A549 treated with ZK216348 at 1 μM for 4 hours (cell line): ENCODE data around the gene KRTAP23-1. TPM values are rescaled to one million over a fixed set of nuclear protein-coding genes. Genes with fewer than 3 reads are reported as not detected.

Experiments
- total RNA-seq: library from RNA; stranded (reverse); fragments of 200-300 nt; extraction: Qiagen RNA extraction; gene quantifications from 5 replicates; pipeline ENCODE4 v1.2.3, GENCODE V29; 2022; ENCODE audit warnings: low read depth

KRTAP23-1 gene
- total RNA-seq, result not detected in 5 replicates

GRCh38 chr21:30348506-30348905, at the start of gene KRTAP23-1:
TSS of gene KRTAP23-1 (minus strand) at chr21:30348606. CDS start at chr21:30348606, 0 bp downstream.

GRCh38 chr21:30395731-30396130, 47.3 kb upstream of the KRTAP23-1 start, which contains the start of gene KRTAP13-1:
TSS of gene KRTAP13-1 (plus strand) at chr21:30396031. CDS start at chr21:30396087, 56 bp downstream.

DNA sequence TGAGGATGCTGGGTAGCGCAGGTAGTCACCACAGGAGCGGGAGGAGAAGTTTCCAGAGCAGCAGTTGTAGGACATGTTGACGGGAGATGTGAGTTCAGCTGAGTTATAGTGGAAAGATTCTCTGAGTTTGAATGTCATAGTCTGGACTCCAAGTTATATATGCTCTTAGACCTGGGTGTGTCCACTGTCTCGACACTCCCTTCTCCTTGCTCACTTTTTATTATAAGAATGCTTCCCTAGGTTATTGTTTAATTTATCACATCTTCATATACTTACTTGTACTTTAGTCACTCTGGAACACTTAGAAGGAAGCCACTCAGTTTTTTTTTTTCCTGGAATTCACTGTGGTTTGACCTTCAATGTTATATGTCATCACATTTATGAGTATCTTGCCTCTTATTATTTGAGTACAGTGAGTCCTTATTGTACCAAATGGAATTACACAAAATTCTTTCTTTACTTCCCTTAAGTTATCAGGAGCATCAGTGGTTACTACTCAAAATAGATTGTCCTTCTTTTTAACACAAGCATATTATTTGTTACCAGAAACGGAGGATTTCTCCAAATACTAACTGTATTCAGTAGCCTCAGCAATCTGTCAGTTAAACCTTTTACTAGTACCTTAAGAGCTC, 23.8 kb upstream of the KRTAP23-1 start, which contains the start of gene KRTAP13-2:
Gene KRTAP13-2 (minus strand): TSS at position 133 of the 632 bp plus-strand sequence. CDS start 58 bp downstream, at position 75.

GRCh38 chr21:30337276-30337744, 11.1 kb downstream of the KRTAP23-1 start, which contains the start of gene KRTAP27-1:
TSS of gene KRTAP27-1 (minus strand) at chr21:30337694. CDS start at chr21:30337668, 26 bp downstream.

DNA sequence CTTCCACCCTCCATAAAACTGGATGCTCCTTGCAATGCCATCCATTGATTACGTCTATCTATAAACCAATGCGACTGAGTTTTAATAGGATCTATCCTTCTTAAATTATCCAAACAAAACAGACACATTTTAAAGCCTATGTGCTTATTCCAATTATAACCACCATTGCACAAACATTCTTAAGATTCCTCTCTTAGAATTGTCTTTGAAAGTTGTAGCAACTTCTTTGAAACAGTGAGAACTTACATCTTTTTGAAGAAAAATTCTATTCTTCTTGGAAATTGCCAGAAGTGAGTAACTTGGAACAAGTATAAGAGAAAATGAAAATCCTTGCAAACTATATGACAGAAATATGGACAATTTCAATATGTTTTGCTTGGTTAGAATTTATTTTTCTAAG, 28.2 kb downstream of the KRTAP23-1 start, which contains the start of gene KRTAP26-1:
Gene KRTAP26-1 (minus strand): TSS at position 101 of the 400 bp plus-strand sequence. CDS start 280 bp downstream, outside the sequence.

Other genes with a start within 250 kb of the KRTAP23-1 start
- not detected in 5 replicates for gene CLDN17, start 181.8 kb downstream of the KRTAP23-1 start, total RNA-seq
- gene CLDN8, start 132.5 kb downstream of the KRTAP23-1 start, total RNA-seq, result not detected in 5 replicates
- gene KRTAP24-1, start 65.7 kb downstream of the KRTAP23-1 start, total RNA-seq, result not detected in 5 replicates
- not detected in 5 replicates for gene KRTAP25-1, start 59.1 kb downstream of the KRTAP23-1 start, total RNA-seq
- not detected in 5 replicates for gene KRTAP26-1, start 28.3 kb downstream of the KRTAP23-1 start, total RNA-seq
- not detected in 5 replicates for gene KRTAP27-1, start 10.9 kb downstream of the KRTAP23-1 start, total RNA-seq
- gene KRTAP13-2, start 23.7 kb upstream of the KRTAP23-1 start, total RNA-seq, result not detected in 5 replicates
- gene KRTAP13-1, start 47.4 kb upstream of the KRTAP23-1 start, total RNA-seq, result not detected in 5 replicates
- not detected in 5 replicates for gene KRTAP13-3, start 77.3 kb upstream of the KRTAP23-1 start, total RNA-seq
- gene KRTAP13-4, start 81.6 kb upstream of the KRTAP23-1 start, total RNA-seq, result not detected in 5 replicates
- gene KRTAP15-1, start 91.7 kb upstream of the KRTAP23-1 start, total RNA-seq, result not detected in 5 replicates
- not detected in 5 replicates for gene KRTAP19-1, start 131.8 kb upstream of the KRTAP23-1 start, total RNA-seq
- not detected in 5 replicates for gene KRTAP19-2, start 138.8 kb upstream of the KRTAP23-1 start, total RNA-seq
- not detected in 5 replicates for gene KRTAP19-3, start 143.4 kb upstream of the KRTAP23-1 start, total RNA-seq
- gene KRTAP19-4, start 148.6 kb upstream of the KRTAP23-1 start, total RNA-seq, result not detected in 5 replicates
- gene KRTAP19-5, start 153.5 kb upstream of the KRTAP23-1 start, total RNA-seq, result not detected in 5 replicates
- gene KRTAP19-6, start 193.3 kb upstream of the KRTAP23-1 start, total RNA-seq, result not detected in 5 replicates
- not detected in 5 replicates for gene KRTAP19-7, start 212.7 kb upstream of the KRTAP23-1 start, total RNA-seq
- gene KRTAP22-2, start 241.8 kb upstream of the KRTAP23-1 start, total RNA-seq, result not detected in 5 replicates
- not detected in 5 replicates for gene KRTAP6-3, start 243.8 kb upstream of the KRTAP23-1 start, total RNA-seq